ENCODE measurements around the gene ADM.

DNA sequence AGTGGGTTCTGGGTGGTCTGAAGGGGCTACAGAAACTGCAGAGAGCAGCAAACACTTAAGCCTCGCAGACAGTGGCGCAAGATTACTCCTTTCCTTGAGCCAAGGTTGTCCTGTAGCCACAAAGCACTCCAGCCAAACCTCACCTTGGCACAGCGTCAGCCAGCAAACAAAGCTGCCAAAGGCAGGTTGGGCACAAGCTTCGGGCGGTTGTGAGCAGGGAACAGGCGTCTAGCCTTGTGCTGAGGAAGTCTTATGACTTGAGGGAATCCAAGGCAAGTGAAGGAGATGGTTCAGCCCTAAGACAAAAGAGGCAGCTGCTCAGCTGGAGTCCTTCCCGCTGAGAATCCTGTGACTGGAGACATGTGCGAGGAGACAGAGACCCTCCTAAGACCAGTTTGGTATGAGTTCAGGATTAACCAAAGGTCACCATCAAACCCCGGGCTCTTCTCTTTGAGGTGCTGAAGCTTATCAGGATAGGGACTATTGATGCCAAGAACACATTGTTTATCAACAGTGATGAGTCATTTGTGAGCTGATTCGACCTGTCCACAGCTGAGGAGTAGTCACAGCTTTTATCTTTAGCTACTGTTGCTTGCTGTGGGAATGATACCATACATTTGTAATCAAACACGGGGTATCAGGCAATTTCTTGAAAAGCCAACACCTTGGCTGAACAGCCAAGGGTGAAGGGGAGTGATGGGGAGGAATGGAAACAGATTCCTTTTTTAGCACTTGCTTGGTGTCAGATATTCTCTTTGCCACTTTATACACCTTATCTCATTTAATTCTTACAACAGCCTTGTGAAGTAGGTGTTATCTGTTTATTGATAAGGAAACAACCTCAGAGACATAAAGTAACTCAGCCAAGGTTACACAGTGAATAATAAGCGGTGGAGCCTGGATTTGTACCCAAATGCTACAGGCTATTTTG, 4.6 kb downstream of the ADM start:
- TF ChIP-seq, protein P1, sequence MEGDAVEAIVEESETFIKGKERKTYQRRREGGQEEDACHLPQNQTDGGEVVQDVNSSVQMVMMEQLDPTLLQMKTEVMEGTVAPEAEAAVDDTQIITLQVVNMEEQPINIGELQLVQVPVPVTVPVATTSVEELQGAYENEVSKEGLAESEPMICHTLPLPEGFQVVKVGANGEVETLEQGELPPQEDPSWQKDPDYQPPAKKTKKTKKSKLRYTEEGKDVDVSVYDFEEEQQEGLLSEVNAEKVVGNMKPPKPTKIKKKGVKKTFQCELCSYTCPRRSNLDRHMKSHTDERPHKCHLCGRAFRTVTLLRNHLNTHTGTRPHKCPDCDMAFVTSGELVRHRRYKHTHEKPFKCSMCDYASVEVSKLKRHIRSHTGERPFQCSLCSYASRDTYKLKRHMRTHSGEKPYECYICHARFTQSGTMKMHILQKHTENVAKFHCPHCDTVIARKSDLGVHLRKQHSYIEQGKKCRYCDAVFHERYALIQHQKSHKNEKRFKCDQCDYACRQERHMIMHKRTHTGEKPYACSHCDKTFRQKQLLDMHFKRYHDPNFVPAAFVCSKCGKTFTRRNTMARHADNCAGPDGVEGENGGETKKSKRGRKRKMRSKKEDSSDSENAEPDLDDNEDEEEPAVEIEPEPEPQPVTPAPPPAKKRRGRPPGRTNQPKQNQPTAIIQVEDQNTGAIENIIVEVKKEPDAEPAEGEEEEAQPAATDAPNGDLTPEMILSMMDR (IDR thresholded peaks at IDR 0.05) = no peak
- TF ChIP-seq ZFX (IDR thresholded peaks at IDR 0.05; ENCODE audit: borderline replicate concordance) = no peak
